Measurements from ENCODE around the gene REV3L. TPM values are rescaled to one million over a fixed set of nuclear protein-coding genes. Genes with fewer than 3 reads are reported as not detected.
"Not testable (repeated sequence)": the region's sequence is repeated elsewhere in the genome, so short reads cannot be mapped to it uniquely, and the experiment has no call there.

REV3L gene
- total and polyA plus RNA-seq, 4 donors, result 5.0 to 74.9 (median 41.2) TPM

GRCh38 chr6:111338843-111339242, 144.2 kb downstream of the REV3L start:
- WGBS, 2 donors, result 84 to 86% methylated on average over 3 of the region's 3 CpGs
- H3K4me1 ChIP-seq (ENCODE audit: control insufficient read depth in 1 of 2, insufficient read depth in 2 of 2, low read length in 2 of 2), result no peaks in the 10 kb centered on the region
- ATAC-seq (ENCODE audit: low FRiP score) (no peak), DNase-seq (no peak)
- intact Hi-C loops (cut with DNase I), result no loop called here
- H3K9me3 ChIP-seq (ENCODE audit: control insufficient read depth, low read length), result no peaks in the 10 kb centered on the region
- peaks cover 0 to 3% of the 10 kb centered on the region in 2 donors for H3K36me3 ChIP-seq (ENCODE audit: control insufficient read depth in 1 of 2, insufficient read depth in 2 of 2, low read length in 1 of 2)
- H3K27me3 ChIP-seq (ENCODE audit: control insufficient read depth in 1 of 2, insufficient read depth in 2 of 2, low read length in 1 of 2), result no peaks in the 10 kb centered on the region
- H3K27ac ChIP-seq (ENCODE audit: low read depth in 1 of 2, low read length in 2 of 2), result no peak overlapping the region
- H3K4me3 ChIP-seq (ENCODE audit: low read length in 2 of 2), result no peak overlapping the region

DNA sequence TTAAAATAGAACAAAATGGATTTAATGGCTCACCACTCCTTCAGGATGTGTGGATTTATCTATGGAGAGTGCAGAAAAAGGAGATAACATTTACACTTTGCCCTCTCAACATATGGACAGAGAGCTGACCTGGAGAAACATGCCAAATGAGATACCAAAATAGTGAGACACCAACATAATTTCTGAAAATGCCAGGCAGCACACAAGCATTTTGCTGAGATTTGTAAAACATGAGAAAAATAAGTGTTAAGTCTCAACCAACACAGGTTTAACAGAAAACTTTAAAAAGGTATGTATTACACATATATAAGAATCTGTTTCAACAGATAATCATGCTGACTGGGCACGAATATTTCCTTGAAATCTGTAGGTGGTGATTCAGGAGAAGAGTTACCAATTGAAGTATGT, 145.2 kb downstream of the REV3L start:
- Histone ChIP-seq H3K27me3 (ENCODE audit: control insufficient read depth in 1 of 2, insufficient read depth in 2 of 2, low read length in 1 of 2) (no peaks in the 10 kb centered on the region), H3K4me1 (ENCODE audit: control insufficient read depth in 1 of 2, insufficient read depth in 2 of 2, low read length in 2 of 2) (no peaks in the 10 kb centered on the region), H3K4me3 (ENCODE audit: low read length in 2 of 2) (no peak overlapping the region), H3K36me3 (ENCODE audit: control insufficient read depth in 1 of 2, insufficient read depth in 2 of 2, low read length in 1 of 2) (peaks cover 0 to 3% of the 10 kb centered on the region in 2 donors), H3K27ac (ENCODE audit: low read depth in 1 of 2, low read length in 2 of 2) (no peak overlapping the region), H3K9me3 (ENCODE audit: control insufficient read depth, low read length) (no peaks in the 10 kb centered on the region)
- DNase-seq (no peak), ATAC-seq (ENCODE audit: low FRiP score) (no peak)
- intact Hi-C loops (cut with DNase I), result no loop called here
- WGBS, 2 donors, result 91 to 95% methylated on average over 1 of the region's 1 CpG

DNA sequence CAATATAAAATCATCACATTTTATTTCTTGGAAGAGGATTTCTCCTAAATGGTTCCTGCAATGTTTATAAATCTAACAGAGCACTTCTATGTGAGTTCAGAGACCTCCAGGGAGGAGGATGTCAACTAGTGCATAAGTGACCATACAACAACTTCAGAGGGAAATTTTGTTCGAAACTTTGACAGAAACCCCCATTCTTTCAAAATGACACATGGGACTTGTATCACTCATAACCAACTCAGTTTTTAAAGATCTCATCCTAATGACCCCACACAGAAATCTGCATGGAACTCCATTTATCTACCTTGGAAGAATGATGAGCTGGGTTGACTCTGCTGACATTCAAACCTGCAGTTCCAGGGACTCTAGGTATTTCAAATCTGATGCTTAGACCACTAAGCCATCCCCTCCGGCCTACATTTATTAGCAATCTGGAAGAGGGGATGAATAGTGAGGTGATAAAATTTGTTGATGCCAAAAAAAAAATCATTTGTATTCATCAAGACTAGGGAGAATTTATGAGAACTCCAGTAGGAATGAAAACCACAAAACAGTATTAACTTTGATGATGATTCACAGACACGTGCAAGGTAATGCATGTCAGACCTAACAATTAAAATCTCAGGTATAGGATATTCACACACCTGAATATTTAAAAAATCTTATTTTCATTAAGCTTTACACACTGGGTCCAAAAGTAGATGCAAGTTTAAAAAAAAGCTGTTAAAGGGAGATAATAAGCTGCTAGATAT, 153.0 kb downstream of the REV3L start:
- ATAC-seq (ENCODE audit: low FRiP score) (no peak), DNase-seq (no peak)
- Histone ChIP-seq H3K36me3 (ENCODE audit: control insufficient read depth in 1 of 2, insufficient read depth in 2 of 2, low read length in 1 of 2) (peaks cover 2% of the 10 kb centered on the region in 2 donors), H3K4me1 (ENCODE audit: control insufficient read depth in 1 of 2, insufficient read depth in 2 of 2, low read length in 2 of 2) (no peaks in the 10 kb centered on the region), H3K9me3 (ENCODE audit: control insufficient read depth, low read length) (no peaks in the 10 kb centered on the region), H3K27me3 (ENCODE audit: control insufficient read depth in 1 of 2, insufficient read depth in 2 of 2, low read length in 1 of 2) (no peaks in the 10 kb centered on the region), H3K27ac (ENCODE audit: low read depth in 1 of 2, low read length in 2 of 2) (no peak overlapping the region), H3K4me3 (ENCODE audit: low read length in 2 of 2) (no peak overlapping the region)
- 96 to 97% methylated on average over 3 of the region's 3 CpGs for WGBS, 2 donors
- intact Hi-C loops (cut with DNase I), result no loop called here

DNA sequence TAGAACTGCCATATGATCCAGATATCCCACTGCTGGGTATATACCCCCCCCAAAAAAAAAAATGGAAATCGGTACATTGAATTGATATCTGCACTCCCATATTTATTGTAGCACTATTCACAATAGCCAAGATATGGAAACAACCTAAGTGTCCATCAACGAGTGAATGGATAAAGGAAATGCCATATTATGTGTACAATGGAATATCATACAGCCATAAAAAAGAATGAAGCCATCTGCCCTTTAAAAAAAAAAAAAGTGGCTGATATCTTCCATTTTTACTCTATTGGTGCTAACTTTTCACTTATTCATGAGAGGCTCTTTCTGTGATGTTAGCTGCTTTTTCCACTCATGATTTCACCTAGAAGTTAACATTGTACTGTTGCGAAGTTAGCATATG, 156.5 kb downstream of the REV3L start:
- intact Hi-C loops (cut with DNase I), result no loop called here
- WGBS, 2 donors, result 96 to 97% methylated on average over 3 of the region's 3 CpGs
- Histone ChIP-seq H3K36me3 (ENCODE audit: control insufficient read depth in 1 of 2, insufficient read depth in 2 of 2, low read length in 1 of 2) (peaks cover 2 to 6% of the 10 kb centered on the region in 2 donors), H3K27me3 (ENCODE audit: control insufficient read depth in 1 of 2, insufficient read depth in 2 of 2, low read length in 1 of 2) (no peaks in the 10 kb centered on the region), H3K4me3 (ENCODE audit: low read length in 2 of 2) (no peak overlapping the region), H3K27ac (ENCODE audit: low read depth in 1 of 2, low read length in 2 of 2) (no peak overlapping the region), H3K9me3 (ENCODE audit: control insufficient read depth, low read length) (no peaks in the 10 kb centered on the region), H3K4me1 (ENCODE audit: control insufficient read depth in 1 of 2, insufficient read depth in 2 of 2, low read length in 2 of 2) (no peaks in the 10 kb centered on the region)
- DNase-seq (no peak), ATAC-seq (ENCODE audit: low FRiP score) (no peak)

DNA sequence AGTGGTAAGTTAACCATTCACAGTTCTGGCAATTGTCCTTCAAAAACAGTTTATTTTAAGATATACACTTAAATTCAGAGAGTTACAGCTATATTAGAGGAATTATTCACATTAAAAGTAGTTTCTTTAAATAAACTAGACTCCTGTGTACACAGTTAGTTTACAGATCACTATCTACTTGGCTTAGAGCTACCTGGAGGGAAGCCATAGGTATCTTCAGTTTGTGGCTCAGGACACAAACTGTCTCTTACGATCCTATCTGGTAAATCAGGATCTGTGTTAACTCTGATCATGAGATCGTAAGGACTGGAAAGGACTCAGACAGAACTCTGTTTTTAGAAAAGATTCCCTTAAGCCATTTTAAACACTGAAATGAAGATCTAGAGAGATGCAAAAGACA, 160.9 kb downstream of the REV3L start:
- Histone ChIP-seq H3K9me3 (ENCODE audit: control insufficient read depth, low read length) (no peaks in the 10 kb centered on the region), H3K27ac (ENCODE audit: low read depth in 1 of 2, low read length in 2 of 2) (no peak overlapping the region), H3K36me3 (ENCODE audit: control insufficient read depth in 1 of 2, insufficient read depth in 2 of 2, low read length in 1 of 2) (peaks cover 0 to 3% of the 10 kb centered on the region in 2 donors), H3K4me1 (ENCODE audit: control insufficient read depth in 1 of 2, insufficient read depth in 2 of 2, low read length in 2 of 2) (no peaks in the 10 kb centered on the region), H3K4me3 (ENCODE audit: low read length in 2 of 2) (no peak overlapping the region), H3K27me3 (ENCODE audit: control insufficient read depth in 1 of 2, insufficient read depth in 2 of 2, low read length in 1 of 2) (no peaks in the 10 kb centered on the region)
- no peak for DNase-seq
- intact Hi-C loops (cut with DNase I), result no loop called here
- 36 to 61% methylated on average over 2 of the region's 2 CpGs for WGBS, 2 donors
- ATAC-seq (ENCODE audit: low FRiP score), result no peak

DNA sequence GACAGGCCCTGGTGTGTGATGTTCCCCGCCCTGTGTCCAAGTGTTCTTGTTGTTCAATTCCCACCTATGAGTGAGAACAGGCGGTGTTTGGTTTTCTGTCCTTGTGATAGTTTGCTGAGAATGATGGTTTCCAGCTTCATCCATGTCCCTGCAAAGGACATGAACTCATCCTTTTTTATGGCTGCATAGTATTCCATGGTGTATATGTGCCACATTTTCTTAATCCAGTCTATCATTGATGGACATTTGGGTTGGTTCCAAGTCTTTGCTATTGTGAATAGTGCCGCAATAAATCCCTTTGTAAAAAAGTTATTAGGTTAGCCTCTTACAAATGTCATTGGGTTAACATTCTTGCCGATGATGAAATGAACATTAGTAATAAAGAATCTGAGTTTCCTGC, 175.1 kb downstream of the REV3L start:
- not testable (repeated sequence) for DNase-seq; ATAC-seq (ENCODE audit: low FRiP score)

DNA sequence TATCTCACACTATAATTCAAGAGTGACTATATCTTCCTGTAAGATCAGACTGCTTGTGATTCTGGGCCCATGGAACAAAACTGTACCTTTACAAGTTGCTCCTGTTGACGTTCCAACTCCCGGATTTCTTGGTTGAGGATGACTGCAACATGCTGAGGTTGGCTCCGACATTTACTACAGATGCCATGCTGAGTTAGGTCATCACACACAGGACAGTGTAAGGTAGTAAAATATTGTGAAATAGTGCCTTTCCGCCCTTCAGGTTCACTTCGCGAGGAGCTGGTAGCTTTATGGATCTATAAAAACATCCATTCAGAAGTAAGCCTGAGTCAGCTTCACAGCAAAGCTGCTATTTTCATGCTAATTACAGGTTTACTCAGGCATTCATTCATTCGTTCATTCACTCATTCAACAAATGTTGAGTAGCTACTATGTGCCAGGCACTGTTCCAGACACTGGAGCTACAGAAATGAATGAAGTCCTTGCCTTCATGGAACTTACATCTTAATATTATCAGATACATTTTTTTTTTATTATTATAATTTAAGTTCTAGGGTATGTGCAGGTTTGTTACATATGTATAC, 175.7 kb downstream of the REV3L start:
- Histone ChIP-seq H3K9me3 (ENCODE audit: control insufficient read depth, low read length) (no peaks in the 10 kb centered on the region), H3K4me3 (ENCODE audit: low read length in 2 of 2) (no peak overlapping the region), H3K36me3 (ENCODE audit: control insufficient read depth in 1 of 2, insufficient read depth in 2 of 2, low read length in 1 of 2) (peaks cover 0 to 9% of the 10 kb centered on the region in 2 donors), H3K4me1 (ENCODE audit: control insufficient read depth in 1 of 2, insufficient read depth in 2 of 2, low read length in 2 of 2) (no peaks in the 10 kb centered on the region), H3K27ac (ENCODE audit: low read depth in 1 of 2, low read length in 2 of 2) (no peak overlapping the region), H3K27me3 (ENCODE audit: control insufficient read depth in 1 of 2, insufficient read depth in 2 of 2, low read length in 1 of 2) (no peaks in the 10 kb centered on the region)
- no peak for DNase-seq
- 86 to 89% methylated on average over 7 of the region's 7 CpGs for WGBS, 2 donors
- intact Hi-C loops (cut with DNase I), result no loop called here
- ATAC-seq (ENCODE audit: low FRiP score), result no peak

More for the DNA sequence above, 175.1 kb downstream of the REV3L start:
- H3K27me3 ChIP-seq (ENCODE audit: control insufficient read depth in 1 of 2, insufficient read depth in 2 of 2, low read length in 1 of 2); H3K4me1 ChIP-seq (ENCODE audit: control insufficient read depth in 1 of 2, insufficient read depth in 2 of 2, low read length in 2 of 2); H3K4me3 ChIP-seq (ENCODE audit: low read length in 2 of 2); H3K36me3 ChIP-seq (ENCODE audit: control insufficient read depth in 1 of 2, insufficient read depth in 2 of 2, low read length in 1 of 2); H3K9me3 ChIP-seq (ENCODE audit: control insufficient read depth, low read length); intact Hi-C loops (cut with DNase I); H3K27ac ChIP-seq (ENCODE audit: low read depth in 1 of 2, low read length in 2 of 2): not testable (repeated sequence)
- WGBS, 2 donors, result 92 to 98% methylated on average over 4 of the region's 4 CpGs

- peaks cover 0 to 9% of the 10 kb centered on the region in 2 donors for H3K36me3 ChIP-seq (ENCODE audit: control insufficient read depth in 1 of 2, insufficient read depth in 2 of 2, low read length in 1 of 2)
- H3K27ac ChIP-seq (ENCODE audit: low read depth in 1 of 2, low read length in 2 of 2), result no peak overlapping the region
- no peak overlapping the region for H3K4me3 ChIP-seq (ENCODE audit: low read length in 2 of 2)
- DNase-seq, result no peak
- H3K27me3 ChIP-seq (ENCODE audit: control insufficient read depth in 1 of 2, insufficient read depth in 2 of 2, low read length in 1 of 2), result no peaks in the 10 kb centered on the region
- no peak for ATAC-seq (ENCODE audit: low FRiP score)
- intact Hi-C loops (cut with DNase I), result no loop called here
- peaks cover 0 to 2% of the 10 kb centered on the region in 2 donors for H3K4me1 ChIP-seq (ENCODE audit: control insufficient read depth in 1 of 2, insufficient read depth in 2 of 2, low read length in 2 of 2)
- 93% methylated on average over 8 of the region's 8 CpGs for WGBS, 2 donors
- H3K9me3 ChIP-seq (ENCODE audit: control insufficient read depth, low read length), result no peaks in the 10 kb centered on the region
Measured at GRCh38 chr6:111306104-111306888, 176.7 kb downstream of the REV3L start.
